Left ventricle myocardium inferior (tissue), 1 donor: ENCODE data around the gene TOM1. TPM values are rescaled to one million over a fixed set of nuclear protein-coding genes. Genes with fewer than 3 reads are reported as not detected.
"Not testable (repeated sequence)": the region's sequence is repeated elsewhere in the genome, so short reads cannot be mapped to it uniquely, and the experiment has no call there.

Experiments
- DNase-seq: peaks from one replicate; pipeline ENCODE4 v3.0.0-alpha.2; 2020
- H3K27ac ChIP-seq: fragments of 200-600 bp; replicated peaks from 2 replicates; pipeline ENCODE4 v1.8.0; 2021
- H3K27me3 ChIP-seq: fragments of 200-600 bp; 2 replicates; pipeline ENCODE4 v1.8.0; 2021; ENCODE audit warnings: low read depth
- H3K36me3 ChIP-seq: fragments of 200-600 bp; 2 replicates; pipeline ENCODE4 v1.8.0; 2021
- H3K4me1 ChIP-seq: fragments of 200-600 bp; 2 replicates; pipeline ENCODE4 v1.8.0; 2021
- H3K4me3 ChIP-seq: fragments of 200-600 bp; 2 replicates; pipeline ENCODE4 v1.8.0; 2021; ENCODE audit warnings: mild to moderate bottlenecking, moderate library complexity
- H3K9me3 ChIP-seq: fragments of 200-600 bp; replicated peaks from 2 replicates; pipeline ENCODE4 v1.8.0; 2021
- intact Hi-C: fragments of 100-400 bp; cut with micrococcal nuclease; formaldehyde crosslinking; loops from one replicate; pipeline ENCODE4 v1.11.0; 2022
- total RNA-seq: library from RNA; stranded (reverse); fragmentation: NEBNext Ultra II Directional; extraction: Animal tissue kit (Norgen Biotek cat#: 25700); gene quantifications from one replicate; pipeline ENCODE4 v1.2.1, GENCODE V29; 2021
- TF ChIP-seq, protein P1 (sequence below): fragments of 200-600 bp; IDR thresholded peaks from 2 replicates; pipeline ENCODE4 v1.8.0; 2021; ENCODE audit warnings: antibody characterized with exemption, mild to moderate bottlenecking, borderline replicate concordance
- donor health status: DM: no; HTN: yes; CAD: no; lungs with severe emphysema.

The TOM1 gene
- total RNA-seq, 1 donor from 2014 or later = 68.0 TPM

DNA sequence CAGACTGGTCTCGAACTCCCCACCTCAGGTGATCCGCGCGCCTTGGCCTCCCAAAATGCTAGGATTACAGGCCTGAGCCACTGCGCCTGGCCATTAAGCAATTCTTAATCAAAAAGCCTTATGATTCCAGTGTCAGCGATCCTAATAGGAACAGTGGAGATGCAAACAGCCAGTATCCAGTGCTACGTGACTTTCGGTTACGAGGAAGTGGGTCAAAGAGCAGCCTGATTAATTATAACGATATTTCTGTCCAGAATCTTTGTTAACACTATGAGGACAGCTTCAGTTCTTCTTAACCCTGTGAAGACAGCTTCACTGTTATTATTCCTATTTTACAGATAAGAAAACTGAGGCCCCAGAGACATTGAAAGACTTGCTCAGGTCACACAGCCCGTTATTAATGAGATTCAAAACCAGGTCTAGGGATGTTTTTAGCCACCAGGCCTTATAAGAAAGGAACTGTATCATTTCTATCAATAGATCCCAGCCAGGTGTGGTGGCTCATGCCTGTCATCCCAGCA, 63.9 kb downstream of the TOM1 start:
- no peaks in the 10 kb centered on the region for H3K4me1 ChIP-seq
- no peak overlapping the region for H3K27ac ChIP-seq
- no peaks in the 10 kb centered on the region for H3K36me3 ChIP-seq
- no peaks in the 10 kb centered on the region for H3K9me3 ChIP-seq
- TF ChIP-seq, protein P1, sequence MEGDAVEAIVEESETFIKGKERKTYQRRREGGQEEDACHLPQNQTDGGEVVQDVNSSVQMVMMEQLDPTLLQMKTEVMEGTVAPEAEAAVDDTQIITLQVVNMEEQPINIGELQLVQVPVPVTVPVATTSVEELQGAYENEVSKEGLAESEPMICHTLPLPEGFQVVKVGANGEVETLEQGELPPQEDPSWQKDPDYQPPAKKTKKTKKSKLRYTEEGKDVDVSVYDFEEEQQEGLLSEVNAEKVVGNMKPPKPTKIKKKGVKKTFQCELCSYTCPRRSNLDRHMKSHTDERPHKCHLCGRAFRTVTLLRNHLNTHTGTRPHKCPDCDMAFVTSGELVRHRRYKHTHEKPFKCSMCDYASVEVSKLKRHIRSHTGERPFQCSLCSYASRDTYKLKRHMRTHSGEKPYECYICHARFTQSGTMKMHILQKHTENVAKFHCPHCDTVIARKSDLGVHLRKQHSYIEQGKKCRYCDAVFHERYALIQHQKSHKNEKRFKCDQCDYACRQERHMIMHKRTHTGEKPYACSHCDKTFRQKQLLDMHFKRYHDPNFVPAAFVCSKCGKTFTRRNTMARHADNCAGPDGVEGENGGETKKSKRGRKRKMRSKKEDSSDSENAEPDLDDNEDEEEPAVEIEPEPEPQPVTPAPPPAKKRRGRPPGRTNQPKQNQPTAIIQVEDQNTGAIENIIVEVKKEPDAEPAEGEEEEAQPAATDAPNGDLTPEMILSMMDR = no peak
- DNase-seq = no peak
- H3K27me3 ChIP-seq = peaks cover 10% of the 10 kb centered on the region
- intact Hi-C loops = no loop called here
- H3K4me3 ChIP-seq = no peak overlapping the region

- H3K9me3 ChIP-seq, H3K27ac ChIP-seq, H3K4me3 ChIP-seq, H3K4me1 ChIP-seq, intact Hi-C loops, H3K36me3 ChIP-seq, DNase-seq: not testable (repeated sequence)
- H3K27me3 ChIP-seq = peaks cover 10% of the 10 kb centered on the region
Observed at GRCh38 chr22:35364230-35364629, 64.5 kb downstream of the TOM1 start.

GRCh38 chr22:35367331-35367886, 67.7 kb downstream of the TOM1 start:
- Histone ChIP-seq H3K4me1 (peaks cover 20% of the 10 kb centered on the region), H3K27ac (no peak overlapping the region), H3K4me3 (no peak overlapping the region), H3K27me3 (no peaks in the 10 kb centered on the region), H3K36me3 (no peaks in the 10 kb centered on the region), H3K9me3 (no peaks in the 10 kb centered on the region)
- TF ChIP-seq, protein P1 = no peak
- intact Hi-C loops = no loop called here
- DNase-seq = no peak

GRCh38 chr22:35368386-35368785, 68.7 kb downstream of the TOM1 start:
- Histone ChIP-seq H3K36me3 (no peaks in the 10 kb centered on the region), H3K4me1 (peaks cover 23% of the 10 kb centered on the region), H3K4me3 (no peak overlapping the region), H3K27me3 (no peaks in the 10 kb centered on the region), H3K9me3 (no peaks in the 10 kb centered on the region), H3K27ac (no peak overlapping the region)
- TF ChIP-seq, protein P1 = no peak
- no peak for DNase-seq
- intact Hi-C loops = no loop called here

DNA sequence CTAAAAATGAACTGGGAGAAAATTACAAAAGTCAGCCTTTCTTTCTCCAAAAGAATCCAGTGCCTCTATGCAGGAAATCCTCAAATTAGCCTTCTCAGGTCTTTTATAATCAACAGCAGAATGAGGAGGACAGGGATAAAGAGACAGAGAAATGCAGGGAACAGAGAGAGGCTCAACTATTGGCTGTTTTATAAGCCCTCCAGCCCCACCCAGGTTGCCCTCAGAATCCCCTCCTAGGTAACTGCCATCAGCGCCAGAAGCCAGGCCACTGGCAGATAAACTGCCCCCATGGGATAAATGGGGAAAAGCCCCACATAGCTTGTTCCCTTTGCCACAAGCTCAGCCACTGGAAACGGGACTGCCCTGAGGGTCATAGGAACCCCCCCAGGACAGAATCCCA, 70.3 kb downstream of the TOM1 start:
- no peaks in the 10 kb centered on the region for H3K9me3 ChIP-seq
- no peak overlapping the region for H3K27ac ChIP-seq
- H3K27me3 ChIP-seq = no peaks in the 10 kb centered on the region
- H3K36me3 ChIP-seq = no peaks in the 10 kb centered on the region
- H3K4me3 ChIP-seq = no peak overlapping the region
- peaks cover 23% of the 10 kb centered on the region for H3K4me1 ChIP-seq
- TF ChIP-seq, protein P1 = no peak
- intact Hi-C loops = no loop called here
- no peak for DNase-seq

GRCh38 chr22:35373781-35374180, 74.1 kb downstream of the TOM1 start:
- Histone ChIP-seq H3K27me3 (no peaks in the 10 kb centered on the region), H3K36me3 (no peaks in the 10 kb centered on the region), H3K27ac (no peak overlapping the region), H3K4me3 (no peak overlapping the region), H3K4me1 (peaks cover 38% of the 10 kb centered on the region), H3K9me3 (no peaks in the 10 kb centered on the region)
- intact Hi-C loops = no loop called here
- TF ChIP-seq, protein P1 = no peak
- DNase-seq = no peak
